ENCODE measurements around the gene BRCC3.
A peak's percentile ranks its signal among the peaks of the same experiment; 100 is the strongest.

Gene BRCC3

DNA sequence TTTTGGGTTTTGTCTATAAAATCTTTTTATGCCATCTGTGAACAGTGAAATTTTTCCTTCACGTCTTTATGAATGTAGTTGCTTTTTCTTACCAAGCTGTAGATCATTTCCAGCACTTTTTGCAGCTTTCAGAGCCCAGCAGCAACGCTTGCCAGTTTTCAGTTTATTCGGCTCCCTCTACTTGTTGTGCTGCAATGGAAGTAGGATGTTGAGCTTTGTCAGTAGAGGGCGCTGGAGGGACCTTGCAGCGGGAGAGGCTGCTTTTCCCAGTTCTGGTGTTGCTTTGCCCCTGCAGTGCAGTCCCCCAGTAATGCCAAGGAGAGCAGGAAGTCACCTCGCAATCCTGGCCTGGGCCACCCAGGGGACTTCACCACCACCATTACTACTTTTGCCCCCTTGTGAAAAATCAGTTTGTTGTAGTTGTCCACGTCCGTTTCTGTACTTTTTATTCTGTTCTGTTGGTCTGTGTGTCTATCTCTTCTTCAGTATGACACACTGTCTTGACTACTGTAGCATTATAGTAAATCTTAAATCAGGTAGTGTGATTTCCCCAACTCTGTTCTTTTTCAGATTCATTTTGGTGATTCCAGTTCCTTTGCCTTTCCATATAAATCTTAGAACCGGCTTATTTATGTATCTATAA, 22.2 kb upstream of the BRCC3 start:
- TF ChIP-seq, protein P1, sequence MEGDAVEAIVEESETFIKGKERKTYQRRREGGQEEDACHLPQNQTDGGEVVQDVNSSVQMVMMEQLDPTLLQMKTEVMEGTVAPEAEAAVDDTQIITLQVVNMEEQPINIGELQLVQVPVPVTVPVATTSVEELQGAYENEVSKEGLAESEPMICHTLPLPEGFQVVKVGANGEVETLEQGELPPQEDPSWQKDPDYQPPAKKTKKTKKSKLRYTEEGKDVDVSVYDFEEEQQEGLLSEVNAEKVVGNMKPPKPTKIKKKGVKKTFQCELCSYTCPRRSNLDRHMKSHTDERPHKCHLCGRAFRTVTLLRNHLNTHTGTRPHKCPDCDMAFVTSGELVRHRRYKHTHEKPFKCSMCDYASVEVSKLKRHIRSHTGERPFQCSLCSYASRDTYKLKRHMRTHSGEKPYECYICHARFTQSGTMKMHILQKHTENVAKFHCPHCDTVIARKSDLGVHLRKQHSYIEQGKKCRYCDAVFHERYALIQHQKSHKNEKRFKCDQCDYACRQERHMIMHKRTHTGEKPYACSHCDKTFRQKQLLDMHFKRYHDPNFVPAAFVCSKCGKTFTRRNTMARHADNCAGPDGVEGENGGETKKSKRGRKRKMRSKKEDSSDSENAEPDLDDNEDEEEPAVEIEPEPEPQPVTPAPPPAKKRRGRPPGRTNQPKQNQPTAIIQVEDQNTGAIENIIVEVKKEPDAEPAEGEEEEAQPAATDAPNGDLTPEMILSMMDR (IDR thresholded peaks at IDR 0.05; ENCODE audit: low read depth, low read length, missing control alignments), result peak; percentile 62
- DNase-seq (ENCODE audit: extremely low read depth, low read depth), result no peak
- no peak overlapping the region for H3K4me3 ChIP-seq (replicated peaks; ENCODE audit: low read depth, low read length)

DNA sequence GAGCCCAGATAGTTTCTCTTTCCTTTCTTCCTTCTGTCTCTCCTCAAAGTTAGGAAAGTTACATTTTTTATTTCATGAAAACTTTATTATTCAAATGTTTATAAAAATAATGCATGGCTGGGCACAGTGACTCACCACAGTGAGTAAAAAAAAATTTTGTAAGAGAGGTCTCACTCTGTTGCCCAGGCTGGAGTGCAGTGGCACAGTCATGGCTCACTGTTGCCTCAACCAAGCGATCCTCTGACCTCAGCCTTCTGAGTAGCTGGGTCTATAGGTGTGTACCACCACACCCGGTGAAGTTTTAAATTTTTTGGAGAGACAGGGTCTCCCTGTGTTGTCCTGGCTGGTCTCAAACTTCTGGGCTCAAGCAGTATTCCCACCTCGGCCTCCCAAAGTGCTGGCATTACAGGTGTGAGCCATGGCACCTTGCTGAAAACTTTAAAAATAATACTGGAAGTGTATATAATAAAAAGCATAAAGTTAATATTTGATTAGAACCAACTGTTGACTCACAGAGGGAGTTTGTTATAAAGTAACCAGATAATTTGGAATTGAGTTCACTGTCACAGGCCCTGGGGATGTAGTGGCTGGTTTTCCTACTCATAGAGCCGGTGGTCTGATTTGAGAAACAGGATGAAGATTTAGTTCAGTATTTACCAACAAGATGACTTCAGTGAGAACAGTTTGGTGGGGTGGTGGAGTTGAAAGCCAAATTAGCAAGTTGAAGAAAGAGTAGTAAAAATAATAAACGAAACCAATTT, 18.4 kb upstream of the BRCC3 start:
- TF ChIP-seq, protein P1 (IDR thresholded peaks at IDR 0.05; ENCODE audit: low read depth, low read length, missing control alignments), result no peak
- no peak overlapping the region for H3K4me3 ChIP-seq (replicated peaks; ENCODE audit: low read depth, low read length)
- no peak for DNase-seq (ENCODE audit: extremely low read depth, low read depth)

GRCh38 chrX:155053656-155054055, 17.7 kb upstream of the BRCC3 start:
- DNase-seq (ENCODE audit: extremely low read depth, low read depth), result no peak
- TF ChIP-seq, protein P1 (IDR thresholded peaks at IDR 0.05; ENCODE audit: low read depth, low read length, missing control alignments), result no peak
- no peak overlapping the region for H3K4me3 ChIP-seq (replicated peaks; ENCODE audit: low read depth, low read length)

DNA sequence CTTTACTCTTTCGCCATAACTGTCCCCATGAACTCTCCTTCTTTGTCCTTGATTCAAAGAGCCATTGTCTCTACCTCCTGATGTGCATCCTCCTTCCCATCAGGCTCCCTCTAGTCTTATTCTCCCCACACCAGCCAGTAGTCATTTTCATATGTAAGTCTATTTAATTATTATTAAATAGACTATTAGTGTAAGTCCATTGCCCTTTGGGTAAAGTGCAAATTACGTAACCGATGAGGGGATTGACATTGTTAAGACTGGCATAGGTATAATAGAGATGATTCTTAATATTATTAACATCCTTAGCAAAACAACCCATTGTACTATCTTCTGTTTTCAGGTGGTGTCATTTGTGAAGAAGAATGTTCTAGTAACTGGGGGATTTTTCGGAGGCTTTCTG, 17.1 kb upstream of the BRCC3 start:
- TF ChIP-seq, protein P1 (IDR thresholded peaks at IDR 0.05; ENCODE audit: low read depth, low read length, missing control alignments), result no peak
- no peak for DNase-seq (ENCODE audit: extremely low read depth, low read depth)
- no peak overlapping the region for H3K4me3 ChIP-seq (replicated peaks; ENCODE audit: low read depth, low read length)

DNA sequence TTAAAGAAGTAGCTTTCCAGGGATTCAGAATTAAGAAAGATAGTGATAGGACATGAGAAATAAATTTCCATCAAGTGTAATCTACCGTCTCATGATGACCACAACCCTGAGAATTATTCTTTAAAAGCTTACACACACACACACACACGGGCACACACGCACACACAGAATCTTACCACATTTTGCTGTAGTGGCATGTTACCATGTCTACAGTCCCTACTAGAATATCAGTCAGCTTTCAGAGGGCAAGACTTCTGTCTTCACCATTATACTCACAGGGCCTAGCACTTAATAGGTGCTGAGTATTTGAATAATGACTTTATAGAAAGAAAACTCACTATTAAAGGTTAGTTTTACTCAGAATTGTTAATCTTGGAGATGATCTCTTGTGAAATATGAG, 15.8 kb upstream of the BRCC3 start:
- TF ChIP-seq, protein P1 (IDR thresholded peaks at IDR 0.05; ENCODE audit: low read depth, low read length, missing control alignments), result no peak
- DNase-seq (ENCODE audit: extremely low read depth, low read depth), result no peak

DNA sequence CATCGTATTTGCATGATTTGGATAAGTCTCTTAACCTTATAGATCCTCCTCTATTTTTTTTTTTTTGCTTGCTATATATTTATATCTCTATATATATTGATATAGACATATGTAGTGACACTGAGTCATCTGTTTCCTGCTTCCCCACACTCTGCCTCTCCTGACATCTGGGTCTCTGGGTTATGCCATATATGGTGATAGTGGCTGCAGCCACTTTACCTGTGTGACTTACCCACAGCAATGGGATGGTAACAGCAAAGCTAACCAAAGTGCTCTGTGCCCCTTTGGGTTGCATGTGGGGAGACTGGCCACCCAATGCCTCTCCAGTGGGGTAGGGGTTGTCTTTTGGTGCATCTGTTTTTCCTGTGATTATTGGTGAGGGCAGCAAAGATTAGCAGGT, 14.8 kb upstream of the BRCC3 start:
- TF ChIP-seq, protein P1 (IDR thresholded peaks at IDR 0.05; ENCODE audit: low read depth, low read length, missing control alignments), result no peak

More for the DNA sequence above, 15.8 kb upstream of the BRCC3 start:
- H3K4me3 ChIP-seq (replicated peaks; ENCODE audit: low read depth, low read length), result no peak overlapping the region

More for the DNA sequence above, 14.8 kb upstream of the BRCC3 start:
- no peak overlapping the region for H3K4me3 ChIP-seq (replicated peaks; ENCODE audit: low read depth, low read length)
- no peak for DNase-seq (ENCODE audit: extremely low read depth, low read depth)

Data from HFF-Myc (cell line).